Ishikawa (cell line): ENCODE results near the gene DEFB114.

Experiments
- CEBPB ChIP-seq: IDR thresholded peaks from 2 replicates; pipeline ENCODE4 v1.6.1; 2012
- CREB1 ChIP-seq: IDR thresholded peaks from 2 replicates; pipeline ENCODE4 v1.6.1; 2012; ENCODE audit warnings: low read depth
- EGR1 ChIP-seq: IDR thresholded peaks from 2 replicates; pipeline ENCODE4 v1.6.1; 2012
- EP300 ChIP-seq: IDR thresholded peaks from 2 replicates; pipeline ENCODE4 v1.6.1; 2012; ENCODE audit warnings: borderline replicate concordance
- FOXM1 ChIP-seq: IDR thresholded peaks from 2 replicates; pipeline ENCODE4 v1.6.1; 2012; ENCODE audit warnings: low read depth, borderline replicate concordance
- NFIC ChIP-seq: IDR thresholded peaks from 2 replicates; pipeline ENCODE4 v1.6.1; 2012
- RAD21 ChIP-seq: IDR thresholded peaks from 2 replicates; pipeline ENCODE4 v1.6.1; 2012; ENCODE audit warnings: low read depth
- TAF1 ChIP-seq: IDR thresholded peaks from 2 replicates; pipeline ENCODE4 v1.6.1; 2012; ENCODE audit warnings: low read depth, mild to moderate bottlenecking
- TCF12 ChIP-seq: IDR thresholded peaks from 2 replicates; pipeline ENCODE4 v1.6.1; 2012; ENCODE audit warnings: low read depth
- TEAD4 ChIP-seq: IDR thresholded peaks from 2 replicates; pipeline ENCODE4 v1.6.1; 2012
- YY1 ChIP-seq: IDR thresholded peaks from 2 replicates; pipeline ENCODE4 v1.6.1; 2012; ENCODE audit warnings: low read depth
- ZBTB7A ChIP-seq: IDR thresholded peaks from 2 replicates; pipeline ENCODE4 v1.6.1; 2012; ENCODE audit warnings: low read depth
- TF ChIP-seq, protein P1 (sequence below): IDR thresholded peaks from 2 replicates; pipeline ENCODE4 v1.6.1; 2012
- TF ChIP-seq, protein P2 (sequence below): IDR thresholded peaks from 2 replicates; pipeline ENCODE4 v1.6.1; 2012; ENCODE audit warnings: low read depth, mild to moderate bottlenecking
- TF ChIP-seq, protein P3 (sequence below): IDR thresholded peaks from 2 replicates; pipeline ENCODE4 v1.6.1; 2012

DEFB114 gene

GRCh38 chr6:49978332-49979226, 14.6 kb upstream of the DEFB114 start:
- no peak for TF ChIP-seq CEBPB
- TF ChIP-seq EP300 = no peak
- TF ChIP-seq, protein P1, sequence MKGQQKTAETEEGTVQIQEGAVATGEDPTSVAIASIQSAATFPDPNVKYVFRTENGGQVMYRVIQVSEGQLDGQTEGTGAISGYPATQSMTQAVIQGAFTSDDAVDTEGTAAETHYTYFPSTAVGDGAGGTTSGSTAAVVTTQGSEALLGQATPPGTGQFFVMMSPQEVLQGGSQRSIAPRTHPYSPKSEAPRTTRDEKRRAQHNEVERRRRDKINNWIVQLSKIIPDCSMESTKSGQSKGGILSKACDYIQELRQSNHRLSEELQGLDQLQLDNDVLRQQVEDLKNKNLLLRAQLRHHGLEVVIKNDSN = no peak
- TF ChIP-seq TEAD4 = no peak
- no peak for TF ChIP-seq NFIC
- TF ChIP-seq TCF12 = no peak
- no peak for TF ChIP-seq RAD21
- TF ChIP-seq, protein P2, sequence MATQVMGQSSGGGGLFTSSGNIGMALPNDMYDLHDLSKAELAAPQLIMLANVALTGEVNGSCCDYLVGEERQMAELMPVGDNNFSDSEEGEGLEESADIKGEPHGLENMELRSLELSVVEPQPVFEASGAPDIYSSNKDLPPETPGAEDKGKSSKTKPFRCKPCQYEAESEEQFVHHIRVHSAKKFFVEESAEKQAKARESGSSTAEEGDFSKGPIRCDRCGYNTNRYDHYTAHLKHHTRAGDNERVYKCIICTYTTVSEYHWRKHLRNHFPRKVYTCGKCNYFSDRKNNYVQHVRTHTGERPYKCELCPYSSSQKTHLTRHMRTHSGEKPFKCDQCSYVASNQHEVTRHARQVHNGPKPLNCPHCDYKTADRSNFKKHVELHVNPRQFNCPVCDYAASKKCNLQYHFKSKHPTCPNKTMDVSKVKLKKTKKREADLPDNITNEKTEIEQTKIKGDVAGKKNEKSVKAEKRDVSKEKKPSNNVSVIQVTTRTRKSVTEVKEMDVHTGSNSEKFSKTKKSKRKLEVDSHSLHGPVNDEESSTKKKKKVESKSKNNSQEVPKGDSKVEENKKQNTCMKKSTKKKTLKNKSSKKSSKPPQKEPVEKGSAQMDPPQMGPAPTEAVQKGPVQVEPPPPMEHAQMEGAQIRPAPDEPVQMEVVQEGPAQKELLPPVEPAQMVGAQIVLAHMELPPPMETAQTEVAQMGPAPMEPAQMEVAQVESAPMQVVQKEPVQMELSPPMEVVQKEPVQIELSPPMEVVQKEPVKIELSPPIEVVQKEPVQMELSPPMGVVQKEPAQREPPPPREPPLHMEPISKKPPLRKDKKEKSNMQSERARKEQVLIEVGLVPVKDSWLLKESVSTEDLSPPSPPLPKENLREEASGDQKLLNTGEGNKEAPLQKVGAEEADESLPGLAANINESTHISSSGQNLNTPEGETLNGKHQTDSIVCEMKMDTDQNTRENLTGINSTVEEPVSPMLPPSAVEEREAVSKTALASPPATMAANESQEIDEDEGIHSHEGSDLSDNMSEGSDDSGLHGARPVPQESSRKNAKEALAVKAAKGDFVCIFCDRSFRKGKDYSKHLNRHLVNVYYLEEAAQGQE = no peak
- TF ChIP-seq ZBTB7A = no peak
- no peak for TF ChIP-seq YY1
- TF ChIP-seq TAF1 = no peak
- TF ChIP-seq, protein P3, sequence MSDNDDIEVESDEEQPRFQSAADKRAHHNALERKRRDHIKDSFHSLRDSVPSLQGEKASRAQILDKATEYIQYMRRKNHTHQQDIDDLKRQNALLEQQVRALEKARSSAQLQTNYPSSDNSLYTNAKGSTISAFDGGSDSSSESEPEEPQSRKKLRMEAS = no peak
- TF ChIP-seq FOXM1 = no peak
- no peak for TF ChIP-seq CREB1
- no peak for TF ChIP-seq EGR1

GRCh38 chr6:49969605-49970004, 5.6 kb upstream of the DEFB114 start, which contains the start of gene DEFB113:
DEFB113 (minus strand) TSS chr6:49969625; CDS start chr6:49969625, 0 bp downstream.
- TF ChIP-seq, protein P3 = no peak
- no peak for TF ChIP-seq TEAD4
- TF ChIP-seq, protein P1 = no peak
- TF ChIP-seq NFIC = no peak
- no peak for TF ChIP-seq CREB1
- TF ChIP-seq TAF1 = no peak
- TF ChIP-seq FOXM1 = no peak
- TF ChIP-seq YY1 = no peak

- TF ChIP-seq TCF12 = no peak
- TF ChIP-seq TAF1 = no peak
- no peak for TF ChIP-seq CREB1
- no peak for TF ChIP-seq CEBPB
- no peak for TF ChIP-seq TEAD4
Measured at GRCh38 chr6:49966823-49967222, 2.9 kb upstream of the DEFB114 start.

DNA sequence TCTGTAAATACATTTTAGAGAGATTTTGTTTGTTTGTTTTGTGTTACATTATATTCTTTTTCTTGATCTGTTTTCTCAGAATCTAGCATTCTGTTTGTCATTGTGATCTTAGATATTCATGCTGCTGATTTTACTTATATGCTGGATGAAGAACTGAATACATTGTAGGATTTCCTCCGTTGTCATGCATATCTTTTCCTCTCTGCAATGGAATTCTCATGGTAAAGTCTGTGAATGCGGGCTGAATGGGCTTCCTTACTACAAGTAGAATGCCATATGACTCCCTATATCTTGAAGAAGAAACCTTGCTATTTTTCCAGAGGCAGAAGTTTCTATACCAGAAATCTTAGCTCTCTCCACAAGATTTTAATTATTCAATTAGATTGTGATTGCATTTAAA, 2.4 kb upstream of the DEFB114 start:
- TF ChIP-seq TEAD4 (no peak), CEBPB (no peak), NFIC (no peak), YY1 (no peak), EP300 (no peak), FOXM1 (no peak)
- TF ChIP-seq, protein P2 = no peak
- TF ChIP-seq, protein P3 = no peak
- TF ChIP-seq, protein P1 = no peak

GRCh38 chr6:49958180-49958579, 5.8 kb downstream of the DEFB114 start:
- TF ChIP-seq CREB1 (no peak), ZBTB7A (no peak), FOXM1 (no peak), EP300 (no peak), NFIC (no peak), RAD21 (no peak), TCF12 (no peak), TEAD4 (no peak), TAF1 (no peak), EGR1 (no peak), YY1 (no peak)
- TF ChIP-seq, protein P3 = no peak
- TF ChIP-seq, protein P2 = no peak
- TF ChIP-seq, protein P1 = no peak
